ENCODE results near the gene VRK2.
"Not testable (repeated sequence)": the region's sequence is repeated elsewhere in the genome, so short reads cannot be mapped to it uniquely, and the experiment has no call there.

Gene VRK2

DNA sequence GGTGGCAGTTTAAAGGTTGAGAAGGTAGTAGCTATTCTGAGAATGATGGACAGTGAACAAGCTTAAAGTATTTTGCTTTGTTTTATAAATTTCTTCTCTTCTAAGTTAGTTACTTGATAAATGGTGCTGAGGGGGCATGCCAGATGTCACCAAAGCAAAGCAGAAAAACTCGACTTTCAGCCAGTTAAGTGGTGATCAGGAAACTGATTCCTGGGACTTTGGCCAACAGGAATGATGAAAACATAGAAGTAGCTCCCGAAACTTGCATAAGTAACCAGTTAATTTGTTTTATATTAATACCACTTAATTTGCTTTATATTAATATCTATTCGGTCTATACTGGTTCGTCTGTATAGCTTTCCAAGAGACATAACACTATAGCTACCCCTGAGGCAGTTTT is 111.9 kb downstream of the VRK2 start:
- H3K4me1 ChIP-seq (ENCODE audit: control insufficient read depth, insufficient read depth, low read length), result no peaks in the 10 kb centered on the region
- H3K4me3 ChIP-seq (ENCODE audit: low read length in 2 of 2), result no peak overlapping the region
- no peak overlapping the region for H3K27ac ChIP-seq (ENCODE audit: low read length)
- H3K9ac ChIP-seq (ENCODE audit: low read length in 2 of 2), result no peak overlapping the region
- no peaks in the 10 kb centered on the region for H3K9me3 ChIP-seq (ENCODE audit: control insufficient read depth in 2 of 2, low read length in 2 of 2)
- H3K27me3 ChIP-seq (ENCODE audit: control insufficient read depth in 1 of 2, insufficient read depth in 2 of 2, low read length in 2 of 2), result no peaks in the 10 kb centered on the region
- peaks cover 3 to 10% of the 10 kb centered on the region in 2 donors for H3K36me3 ChIP-seq (ENCODE audit: control insufficient read depth in 2 of 2, insufficient read depth in 2 of 2, low read length in 2 of 2)

DNA sequence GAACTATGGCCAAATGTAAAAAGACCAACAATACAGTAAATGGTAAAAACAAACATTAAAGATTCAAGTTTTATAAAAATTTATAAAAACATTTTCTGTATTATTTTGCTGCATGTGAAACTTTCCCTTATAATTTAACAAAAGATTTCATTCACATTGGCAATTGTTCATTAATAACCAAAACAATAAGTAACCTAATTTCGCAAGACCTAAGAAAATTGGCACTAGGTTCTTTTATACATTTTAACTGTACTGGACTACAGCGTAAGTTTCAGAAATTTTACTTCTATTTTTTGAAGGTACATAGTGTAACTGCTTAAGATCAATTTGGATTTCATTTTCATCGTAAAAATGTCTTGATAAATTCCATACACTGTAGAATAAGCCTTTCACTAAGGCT is 117.3 kb downstream of the VRK2 start:
- Histone ChIP-seq H3K27me3 (ENCODE audit: control insufficient read depth in 1 of 2, insufficient read depth in 2 of 2, low read length in 2 of 2) (no peaks in the 10 kb centered on the region), H3K9me3 (ENCODE audit: control insufficient read depth in 2 of 2, low read length in 2 of 2) (no peaks in the 10 kb centered on the region), H3K9ac (ENCODE audit: low read length in 2 of 2) (no peak overlapping the region), H3K36me3 (ENCODE audit: control insufficient read depth in 2 of 2, insufficient read depth in 2 of 2, low read length in 2 of 2) (peaks cover 3 to 4% of the 10 kb centered on the region in 2 donors), H3K27ac (ENCODE audit: low read length) (no peak overlapping the region), H3K4me3 (ENCODE audit: low read length in 2 of 2) (no peak overlapping the region), H3K4me1 (ENCODE audit: control insufficient read depth, insufficient read depth, low read length) (no peaks in the 10 kb centered on the region)

- not testable (repeated sequence) for H3K27me3 ChIP-seq (ENCODE audit: control insufficient read depth in 1 of 2, insufficient read depth in 2 of 2, low read length in 2 of 2); H3K4me1 ChIP-seq (ENCODE audit: control insufficient read depth, insufficient read depth, low read length); H3K36me3 ChIP-seq (ENCODE audit: control insufficient read depth in 2 of 2, insufficient read depth in 2 of 2, low read length in 2 of 2); H3K4me3 ChIP-seq (ENCODE audit: low read length in 2 of 2); H3K9me3 ChIP-seq (ENCODE audit: control insufficient read depth in 2 of 2, low read length in 2 of 2); H3K27ac ChIP-seq (ENCODE audit: low read length); H3K9ac ChIP-seq (ENCODE audit: low read length in 2 of 2)
These were observed 121.5 kb downstream of the VRK2 start for GRCh38 chr2:58168130-58168529.

DNA sequence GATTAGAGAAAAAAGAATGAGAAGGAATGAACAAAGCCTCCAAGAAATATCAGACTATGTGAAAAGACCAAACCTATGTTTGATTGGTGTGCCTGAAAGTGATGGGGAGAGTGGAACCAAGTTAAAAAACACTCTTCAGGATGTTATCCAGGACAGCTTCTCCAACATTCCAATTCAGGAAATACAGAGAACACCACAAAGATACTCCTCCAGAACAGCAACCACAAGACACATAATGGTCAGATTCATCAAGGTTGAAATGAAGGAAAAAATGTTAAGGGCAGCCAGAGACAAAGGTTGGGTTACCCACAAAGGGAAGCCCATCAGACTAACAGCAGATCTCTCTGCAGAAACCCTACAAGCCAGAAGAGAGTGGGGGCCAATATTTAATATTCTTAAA is 123.2 kb downstream of the VRK2 start:
- H3K9me3 ChIP-seq (ENCODE audit: control insufficient read depth in 2 of 2, low read length in 2 of 2); H3K9ac ChIP-seq (ENCODE audit: low read length in 2 of 2); H3K27ac ChIP-seq (ENCODE audit: low read length); H3K4me1 ChIP-seq (ENCODE audit: control insufficient read depth, insufficient read depth, low read length); H3K36me3 ChIP-seq (ENCODE audit: control insufficient read depth in 2 of 2, insufficient read depth in 2 of 2, low read length in 2 of 2); H3K4me3 ChIP-seq (ENCODE audit: low read length in 2 of 2); H3K27me3 ChIP-seq (ENCODE audit: control insufficient read depth in 1 of 2, insufficient read depth in 2 of 2, low read length in 2 of 2): not testable (repeated sequence)

DNA sequence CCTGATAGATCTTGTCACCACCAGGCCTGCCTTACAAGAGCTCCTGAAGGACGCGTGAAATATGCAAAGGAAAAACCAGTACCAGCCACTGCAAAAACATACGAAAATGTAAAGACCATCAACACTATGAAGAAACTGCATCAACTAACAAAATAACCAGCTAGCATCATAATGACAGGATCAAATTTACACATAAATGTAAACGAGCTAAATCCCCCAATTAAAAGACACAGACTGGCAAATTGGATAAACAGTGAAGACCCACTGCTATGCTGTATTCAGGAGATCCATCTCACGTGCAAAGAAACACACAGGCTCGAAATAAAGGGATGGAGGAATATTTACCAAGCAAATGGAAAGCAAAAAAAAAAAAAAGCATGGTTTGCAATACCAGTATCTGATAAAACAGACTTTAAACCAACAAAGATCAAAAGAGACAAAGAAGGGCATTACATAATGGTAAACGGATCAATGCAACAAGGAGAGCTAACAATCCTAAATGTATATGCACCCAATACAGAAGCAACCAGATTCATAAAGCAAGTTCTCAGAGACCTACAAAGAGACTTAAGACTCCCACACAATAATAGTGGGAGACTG is 123.8 kb downstream of the VRK2 start:
- H3K27ac ChIP-seq (ENCODE audit: low read length); H3K27me3 ChIP-seq (ENCODE audit: control insufficient read depth in 1 of 2, insufficient read depth in 2 of 2, low read length in 2 of 2); H3K9me3 ChIP-seq (ENCODE audit: control insufficient read depth in 2 of 2, low read length in 2 of 2); H3K36me3 ChIP-seq (ENCODE audit: control insufficient read depth in 2 of 2, insufficient read depth in 2 of 2, low read length in 2 of 2); H3K4me3 ChIP-seq (ENCODE audit: low read length in 2 of 2); H3K4me1 ChIP-seq (ENCODE audit: control insufficient read depth, insufficient read depth, low read length); H3K9ac ChIP-seq (ENCODE audit: low read length in 2 of 2): not testable (repeated sequence)

DNA sequence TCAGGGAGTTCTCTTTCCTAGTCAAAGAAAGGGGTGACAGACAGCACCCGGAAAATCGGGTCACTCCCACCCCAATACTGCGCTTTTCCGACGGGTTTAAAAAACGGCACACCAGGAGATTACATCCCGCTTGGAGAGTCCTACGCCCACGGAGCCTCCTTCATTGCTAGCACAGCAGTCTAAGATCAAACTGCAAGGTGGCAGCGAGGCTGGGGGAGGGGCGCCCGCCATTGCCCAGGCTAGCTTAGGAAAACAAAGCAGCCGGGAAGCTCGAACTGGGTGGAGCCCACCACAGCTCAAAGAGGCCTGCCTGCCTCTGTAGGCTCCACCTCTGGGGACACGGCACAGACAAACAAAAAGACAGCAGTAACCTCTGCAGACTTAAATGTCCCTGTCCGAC is 125.2 kb downstream of the VRK2 start:
- H3K4me3 ChIP-seq (ENCODE audit: low read length in 2 of 2); H3K27me3 ChIP-seq (ENCODE audit: control insufficient read depth in 1 of 2, insufficient read depth in 2 of 2, low read length in 2 of 2); H3K4me1 ChIP-seq (ENCODE audit: control insufficient read depth, insufficient read depth, low read length); H3K27ac ChIP-seq (ENCODE audit: low read length); H3K9me3 ChIP-seq (ENCODE audit: control insufficient read depth in 2 of 2, low read length in 2 of 2); H3K36me3 ChIP-seq (ENCODE audit: control insufficient read depth in 2 of 2, insufficient read depth in 2 of 2, low read length in 2 of 2); H3K9ac ChIP-seq (ENCODE audit: low read length in 2 of 2): not testable (repeated sequence)

DNA sequence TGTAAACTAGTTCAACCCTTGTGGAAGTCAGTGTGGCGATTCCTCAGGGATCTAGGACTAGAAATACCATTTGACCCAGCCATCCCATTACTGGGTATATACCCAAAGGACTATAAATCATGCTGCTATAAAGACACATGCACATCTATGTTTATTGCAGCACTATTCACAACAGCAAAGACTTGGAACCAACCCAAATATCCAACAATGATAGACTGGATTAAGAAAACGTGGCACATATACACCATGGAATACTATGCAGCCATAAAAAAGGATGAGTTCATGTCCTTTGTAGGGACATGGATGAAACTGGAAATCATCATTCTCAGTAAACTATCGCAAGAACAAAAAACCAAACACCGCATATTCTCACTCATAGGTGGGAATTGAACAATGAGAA is 130.6 kb downstream of the VRK2 start:
- H3K36me3 ChIP-seq (ENCODE audit: control insufficient read depth in 2 of 2, insufficient read depth in 2 of 2, low read length in 2 of 2); H3K27me3 ChIP-seq (ENCODE audit: control insufficient read depth in 1 of 2, insufficient read depth in 2 of 2, low read length in 2 of 2); H3K9me3 ChIP-seq (ENCODE audit: control insufficient read depth in 2 of 2, low read length in 2 of 2); H3K4me3 ChIP-seq (ENCODE audit: low read length in 2 of 2); H3K9ac ChIP-seq (ENCODE audit: low read length in 2 of 2); H3K27ac ChIP-seq (ENCODE audit: low read length); H3K4me1 ChIP-seq (ENCODE audit: control insufficient read depth, insufficient read depth, low read length): not testable (repeated sequence)

- H3K4me3 ChIP-seq (ENCODE audit: low read length in 2 of 2); H3K27ac ChIP-seq (ENCODE audit: low read length); H3K9me3 ChIP-seq (ENCODE audit: control insufficient read depth in 2 of 2, low read length in 2 of 2); H3K4me1 ChIP-seq (ENCODE audit: control insufficient read depth, insufficient read depth, low read length); H3K27me3 ChIP-seq (ENCODE audit: control insufficient read depth in 1 of 2, insufficient read depth in 2 of 2, low read length in 2 of 2); H3K9ac ChIP-seq (ENCODE audit: low read length in 2 of 2); H3K36me3 ChIP-seq (ENCODE audit: control insufficient read depth in 2 of 2, insufficient read depth in 2 of 2, low read length in 2 of 2): not testable (repeated sequence)
These were observed 133.6 kb downstream of the VRK2 start for GRCh38 chr2:58180175-58180574.

GRCh38 chr2:58180635-58181034 is 134.0 kb downstream of the VRK2 start:
- H3K27me3 ChIP-seq (ENCODE audit: control insufficient read depth in 1 of 2, insufficient read depth in 2 of 2, low read length in 2 of 2), result no peaks in the 10 kb centered on the region
- H3K4me3 ChIP-seq (ENCODE audit: low read length in 2 of 2), result no peak overlapping the region

DNA sequence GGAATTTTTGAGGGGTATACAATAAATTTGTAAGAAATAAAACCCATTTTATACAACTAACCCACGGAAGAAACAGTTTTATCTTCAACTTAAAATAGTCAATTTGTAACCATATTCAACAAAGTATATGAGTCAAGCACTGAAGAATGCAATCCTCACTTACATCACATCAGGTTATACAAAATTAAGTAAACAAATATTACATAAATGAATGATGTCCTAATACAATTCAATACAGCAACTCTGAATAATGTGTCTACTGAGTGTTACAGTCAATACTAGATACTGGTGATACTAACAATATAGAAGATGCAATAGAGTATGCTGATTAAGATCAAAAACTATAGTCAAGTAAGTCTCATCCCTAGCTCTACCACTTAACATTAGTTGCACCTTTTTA is 135.9 kb downstream of the VRK2 start:
- no peaks in the 10 kb centered on the region for H3K9me3 ChIP-seq (ENCODE audit: control insufficient read depth in 2 of 2, low read length in 2 of 2)
- no peaks in the 10 kb centered on the region for H3K27me3 ChIP-seq (ENCODE audit: control insufficient read depth in 1 of 2, insufficient read depth in 2 of 2, low read length in 2 of 2)
- H3K4me1 ChIP-seq (ENCODE audit: control insufficient read depth, insufficient read depth, low read length), result no peaks in the 10 kb centered on the region
- H3K27ac ChIP-seq (ENCODE audit: low read length), result no peak overlapping the region
- no peak overlapping the region for H3K9ac ChIP-seq (ENCODE audit: low read length in 2 of 2)
- no peak overlapping the region for H3K4me3 ChIP-seq (ENCODE audit: low read length in 2 of 2)
- no peaks in the 10 kb centered on the region for H3K36me3 ChIP-seq (ENCODE audit: control insufficient read depth in 2 of 2, insufficient read depth in 2 of 2, low read length in 2 of 2)

More at GRCh38 chr2:58180635-58181034, 134.0 kb downstream of the VRK2 start:
- Histone ChIP-seq H3K36me3 (ENCODE audit: control insufficient read depth in 2 of 2, insufficient read depth in 2 of 2, low read length in 2 of 2) (no peaks in the 10 kb centered on the region), H3K9me3 (ENCODE audit: control insufficient read depth in 2 of 2, low read length in 2 of 2) (no peaks in the 10 kb centered on the region), H3K4me1 (ENCODE audit: control insufficient read depth, insufficient read depth, low read length) (no peaks in the 10 kb centered on the region), H3K27ac (ENCODE audit: low read length) (no peak overlapping the region), H3K9ac (ENCODE audit: low read length in 2 of 2) (no peak overlapping the region)

DNA sequence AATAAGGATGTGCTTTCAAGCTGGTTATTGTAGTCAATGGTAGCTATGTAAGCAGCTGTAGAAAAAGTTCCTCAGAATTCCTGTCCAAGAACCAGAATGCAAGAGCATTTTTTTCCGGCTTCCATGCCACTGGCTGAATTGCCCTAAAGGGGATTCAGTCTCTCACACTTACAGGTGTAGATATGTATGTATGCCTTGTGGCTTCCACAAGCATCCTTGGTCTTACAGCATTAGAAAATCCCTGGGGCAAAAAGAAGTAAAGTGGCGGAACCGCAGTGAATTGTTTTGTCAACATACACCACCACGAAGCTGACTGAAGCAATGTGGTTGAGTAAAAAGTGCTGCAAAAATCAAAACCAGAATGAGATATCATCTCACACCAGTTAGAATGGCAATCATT is 139.9 kb downstream of the VRK2 start:
- Histone ChIP-seq H3K27me3 (ENCODE audit: control insufficient read depth in 1 of 2, insufficient read depth in 2 of 2, low read length in 2 of 2) (no peaks in the 10 kb centered on the region), H3K9me3 (ENCODE audit: control insufficient read depth in 2 of 2, low read length in 2 of 2) (no peaks in the 10 kb centered on the region), H3K4me3 (ENCODE audit: low read length in 2 of 2) (no peak overlapping the region), H3K4me1 (ENCODE audit: control insufficient read depth, insufficient read depth, low read length) (no peaks in the 10 kb centered on the region), H3K27ac (ENCODE audit: low read length) (no peak overlapping the region), H3K9ac (ENCODE audit: low read length in 2 of 2) (no peak overlapping the region), H3K36me3 (ENCODE audit: control insufficient read depth in 2 of 2, insufficient read depth in 2 of 2, low read length in 2 of 2) (no peaks in the 10 kb centered on the region)
